HG02623 (cell line): ENCODE data around the gene SENP8.

ENCODE experiments used
- ATAC-seq: cut with Tn5 transposase; IDR thresholded peaks from one replicate; pipeline ENCODE4 v1.9.1; 2021; ENCODE audit warnings: moderate library complexity; ENCODE audit not compliant: unreplicated experiment

The SENP8 gene

DNA sequence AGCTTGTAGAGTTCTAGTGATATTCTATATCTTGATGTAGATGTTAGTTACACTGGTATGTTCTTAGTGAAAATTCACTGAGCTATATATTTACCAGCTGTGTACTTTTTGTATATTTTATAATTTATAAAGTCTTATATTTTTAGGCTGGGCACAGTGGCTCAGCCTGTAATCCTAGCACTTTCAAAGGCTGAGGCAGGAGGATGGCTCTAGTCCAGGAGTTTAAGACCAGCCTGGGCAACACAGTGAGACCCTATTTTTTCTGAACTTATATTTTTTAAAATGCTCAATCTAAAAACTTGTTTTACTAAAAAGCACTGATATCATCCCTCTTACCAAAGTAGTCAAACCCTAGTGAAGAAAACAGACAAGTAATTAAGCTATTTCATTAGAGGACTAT lies 5.4 kb upstream of the SENP8 start:
- ATAC-seq = no peak

GRCh38 chr15:72113347-72114031 lies 4.7 kb upstream of the SENP8 start:
- ATAC-seq = no peak

- no peak for ATAC-seq
Measured at GRCh38 chr15:72116731-72117485, 1.3 kb upstream of the SENP8 start.

GRCh38 chr15:72117486-72118016 lies 652 bp upstream of the SENP8 start:
- peak; percentile 59 for ATAC-seq

GRCh38 chr15:72124218-72124617 lies 6.0 kb downstream of the SENP8 start:
- no peak for ATAC-seq

DNA sequence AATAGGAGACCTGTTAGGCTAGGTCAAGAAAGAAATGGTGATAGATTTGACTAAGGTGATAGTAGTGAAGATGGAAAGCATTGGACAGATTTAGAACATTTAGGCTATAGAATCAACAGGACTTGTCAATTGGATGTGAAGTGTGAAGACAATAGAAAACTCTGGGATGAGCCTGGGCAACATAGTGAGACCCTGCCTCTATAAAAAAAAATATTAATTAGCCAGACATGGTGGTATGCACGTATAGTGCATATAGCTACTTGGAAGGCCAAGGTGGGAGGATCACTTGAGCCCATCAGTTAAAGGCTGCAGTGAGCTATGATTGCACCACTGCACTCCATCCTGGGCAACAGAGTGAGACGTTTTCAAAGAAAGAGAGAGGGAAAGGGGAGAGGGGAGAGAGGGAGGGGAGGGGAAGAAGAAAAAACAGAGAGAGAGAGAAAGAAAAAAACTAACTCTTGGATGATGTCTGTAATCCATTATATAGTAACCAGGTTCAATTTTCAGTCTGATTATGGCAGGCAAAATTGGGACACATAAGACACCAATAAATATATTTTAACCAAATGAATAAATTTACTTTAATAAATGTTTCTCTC lies 9.6 kb downstream of the SENP8 start:
- ATAC-seq = no peak

- no peak for ATAC-seq
Measured at GRCh38 chr15:72128359-72128758, 10.2 kb downstream of the SENP8 start.

GRCh38 chr15:72130272-72130671 lies 12.1 kb downstream of the SENP8 start:
- ATAC-seq = no peak

DNA sequence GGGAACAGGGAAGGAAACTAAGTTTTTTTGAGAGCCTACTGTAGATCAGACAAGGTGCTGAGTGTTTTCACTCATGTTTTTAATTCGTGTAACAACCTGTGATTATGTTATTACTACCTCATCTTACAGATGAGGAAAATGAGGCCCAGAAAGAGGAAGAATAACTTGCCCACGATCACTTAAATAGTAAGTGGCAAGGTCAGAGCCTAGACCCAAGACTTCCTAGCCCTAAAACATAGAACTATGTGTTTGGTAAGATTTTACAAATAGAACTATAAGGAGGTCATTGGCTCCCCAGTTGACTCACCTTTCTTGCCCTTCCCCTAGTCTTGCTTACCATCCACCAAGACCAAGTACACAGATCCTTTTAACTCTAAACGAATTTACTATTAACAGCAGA lies 13.7 kb downstream of the SENP8 start:
- ATAC-seq = no peak

DNA sequence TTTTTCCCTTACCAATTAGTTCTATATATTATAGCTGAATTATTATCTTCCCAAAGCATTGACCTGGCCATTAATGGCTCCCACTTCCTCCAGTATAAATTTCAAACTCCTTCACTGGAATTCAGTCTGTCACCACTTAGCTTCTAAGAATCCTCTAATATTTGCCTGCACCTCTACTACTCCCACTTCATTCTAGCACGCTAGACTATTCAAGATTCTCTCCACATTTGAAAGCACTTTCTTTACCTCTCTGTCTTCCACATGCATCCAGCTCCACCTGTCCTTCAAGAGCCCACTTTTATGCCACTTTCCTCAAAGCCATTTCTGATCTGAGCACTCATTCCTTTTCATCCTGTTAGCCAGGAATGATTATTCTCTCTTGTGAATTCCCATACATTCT lies 15.0 kb downstream of the SENP8 start:
- no peak for ATAC-seq

DNA sequence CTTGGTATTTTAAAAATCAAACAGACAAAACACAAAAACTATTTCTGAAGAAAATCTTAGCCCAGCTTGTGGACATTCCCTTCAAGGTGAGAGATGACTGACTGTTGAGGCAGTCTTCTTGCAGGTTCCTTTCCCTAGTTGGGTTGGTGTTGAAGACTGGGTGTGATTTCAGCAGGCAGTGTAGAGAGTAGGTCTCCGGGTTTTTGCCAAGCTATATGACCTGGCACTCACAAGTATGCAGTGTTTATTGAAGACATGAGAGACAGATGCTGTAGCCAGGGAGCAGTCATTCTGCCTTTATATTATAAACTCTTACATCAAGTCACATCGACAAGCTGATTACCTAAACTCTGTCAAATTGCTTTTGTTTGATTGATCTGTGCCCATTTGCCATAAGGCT lies 17.5 kb downstream of the SENP8 start:
- no peak for ATAC-seq

DNA sequence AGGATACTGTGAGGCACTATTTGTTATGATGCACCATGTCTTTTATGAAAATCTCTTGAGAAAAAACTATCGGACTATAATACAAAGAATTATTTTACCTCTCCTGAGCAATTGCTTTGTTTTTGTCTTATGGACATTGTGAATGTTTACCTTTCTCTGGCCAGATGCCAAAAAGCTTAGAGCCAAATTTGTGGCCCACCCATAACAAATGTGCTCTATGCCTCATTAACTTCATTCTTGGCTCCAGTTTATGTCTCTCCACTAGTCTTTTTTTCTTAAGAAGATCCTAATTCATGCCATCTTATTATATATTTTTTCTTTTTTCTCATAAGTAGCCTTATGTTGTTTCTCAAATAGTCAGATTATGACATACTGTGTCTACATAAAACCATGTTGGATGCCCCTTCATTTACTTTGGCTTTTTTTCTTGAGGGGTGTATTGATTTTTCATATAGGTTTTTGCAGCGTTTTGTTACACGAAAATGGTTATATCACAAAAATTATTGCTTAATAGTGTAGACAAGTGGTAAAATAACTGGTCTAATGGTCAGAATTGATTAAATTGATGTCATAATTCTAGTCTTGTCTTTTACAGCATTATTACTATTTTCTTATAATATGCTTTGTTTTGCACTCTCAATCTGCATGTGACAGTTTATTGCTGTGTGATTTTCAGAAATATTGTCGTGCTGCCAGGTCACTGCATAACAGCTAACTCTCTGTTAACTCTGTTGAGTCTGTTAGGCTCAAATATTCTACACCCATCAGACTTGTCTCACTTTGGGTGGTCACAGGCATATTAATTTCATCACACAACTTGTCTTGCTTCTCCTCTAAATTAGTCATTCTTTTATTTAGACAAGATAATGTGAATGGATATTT lies 18.2 kb downstream of the SENP8 start:
- no peak for ATAC-seq

DNA sequence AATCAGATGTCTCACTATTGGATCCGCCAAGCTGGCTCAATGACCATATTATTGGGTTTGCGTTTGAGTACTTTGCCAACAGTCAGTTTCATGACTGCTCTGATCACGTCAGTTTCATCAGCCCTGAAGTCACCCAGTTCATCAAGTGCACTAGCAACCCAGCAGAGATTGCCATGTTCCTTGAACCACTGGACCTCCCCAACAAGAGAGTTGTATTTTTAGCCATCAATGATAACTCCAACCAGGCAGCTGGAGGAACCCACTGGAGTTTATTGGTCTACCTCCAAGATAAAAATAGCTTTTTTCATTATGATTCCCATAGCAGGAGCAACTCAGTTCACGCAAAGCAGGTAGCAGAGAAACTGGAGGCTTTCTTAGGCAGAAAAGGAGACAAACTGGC lies 21.5 kb downstream of the SENP8 start:
- ATAC-seq = no peak

- ATAC-seq = no peak
Measured at GRCh38 chr15:72140088-72140487, 21.9 kb downstream of the SENP8 start.

DNA sequence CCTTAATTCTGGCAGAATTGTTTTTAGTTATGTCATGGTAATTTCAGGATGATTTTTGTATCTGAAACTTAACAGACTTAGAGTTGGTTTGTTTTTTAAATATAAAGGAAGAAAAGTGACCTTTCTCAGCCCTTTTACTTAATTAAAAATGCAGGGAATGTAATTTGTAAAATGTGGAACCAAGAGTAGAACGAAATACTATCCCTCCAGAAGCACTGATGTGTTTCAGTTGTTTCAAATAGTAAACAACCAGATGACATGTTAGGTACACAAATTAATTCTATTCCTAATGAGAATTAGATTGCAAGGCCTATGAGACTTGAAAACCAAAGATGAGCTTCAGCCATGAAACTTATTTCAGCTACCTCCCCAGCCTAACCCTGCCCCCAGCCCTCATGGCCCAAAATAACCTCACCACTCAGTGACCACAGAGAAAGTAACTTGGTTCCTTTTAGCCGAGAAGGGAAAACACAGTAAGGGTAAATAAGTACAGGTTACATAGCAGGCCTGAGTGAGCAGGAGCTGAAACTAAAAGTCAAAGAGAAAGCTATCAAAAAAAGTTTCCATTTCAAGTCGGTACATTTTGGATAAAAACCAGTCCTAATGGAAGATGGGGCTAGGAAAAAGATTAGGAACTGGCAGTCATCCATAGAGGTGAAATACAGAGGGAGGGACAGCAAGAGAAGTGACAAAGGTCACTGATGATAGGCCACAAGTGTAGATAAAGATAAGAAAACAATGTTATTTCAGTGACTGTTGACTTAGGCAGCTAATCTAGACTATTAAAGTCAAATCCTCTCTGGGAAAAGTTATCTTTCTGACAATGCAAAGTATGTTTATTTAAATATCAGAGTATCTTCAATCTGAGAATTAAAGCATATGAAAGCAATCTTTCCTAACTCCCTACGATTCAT lies 23.2 kb downstream of the SENP8 start:
- ATAC-seq = peak; percentile 99

GRCh38 chr15:72146221-72146620 lies 28.0 kb downstream of the SENP8 start:
- no peak for ATAC-seq

DNA sequence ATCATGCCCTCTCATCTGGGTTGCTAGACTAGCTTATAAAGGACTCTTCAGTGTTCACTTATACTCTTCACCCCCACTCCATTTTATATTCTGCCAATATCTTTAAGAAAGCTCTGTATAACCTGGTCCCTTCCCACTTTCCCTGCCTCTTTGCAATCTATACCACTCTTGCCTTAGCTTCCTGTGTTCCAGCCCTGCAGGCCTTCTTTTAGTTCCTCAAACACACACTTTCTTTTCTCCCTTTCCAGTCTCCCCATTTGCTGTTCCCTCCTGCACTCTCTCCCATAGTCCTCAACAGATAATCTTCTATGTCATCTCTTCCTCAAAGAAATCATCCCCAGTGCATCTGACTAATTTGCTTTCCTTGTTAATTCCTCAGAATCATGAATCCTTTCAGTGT lies 28.7 kb downstream of the SENP8 start:
- no peak for ATAC-seq

DNA sequence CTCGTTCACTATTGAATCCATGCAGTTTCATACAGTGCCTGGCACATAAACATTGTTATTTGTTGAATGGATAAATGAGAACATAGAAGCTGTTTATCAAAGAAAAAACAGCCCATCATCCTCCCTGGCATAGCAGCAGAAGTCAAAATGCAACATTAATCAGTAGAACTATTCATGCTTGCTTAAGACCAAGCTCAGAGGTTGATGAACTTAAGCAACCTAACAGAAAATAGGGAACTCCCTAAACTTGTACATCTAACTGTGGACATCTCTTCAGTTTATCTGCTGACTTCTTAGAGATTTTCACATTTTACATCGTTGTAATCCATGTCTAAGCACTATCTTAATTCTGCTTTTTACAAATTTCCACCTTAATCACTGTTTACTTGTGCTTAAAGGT lies 29.2 kb downstream of the SENP8 start:
- ATAC-seq = no peak

DNA sequence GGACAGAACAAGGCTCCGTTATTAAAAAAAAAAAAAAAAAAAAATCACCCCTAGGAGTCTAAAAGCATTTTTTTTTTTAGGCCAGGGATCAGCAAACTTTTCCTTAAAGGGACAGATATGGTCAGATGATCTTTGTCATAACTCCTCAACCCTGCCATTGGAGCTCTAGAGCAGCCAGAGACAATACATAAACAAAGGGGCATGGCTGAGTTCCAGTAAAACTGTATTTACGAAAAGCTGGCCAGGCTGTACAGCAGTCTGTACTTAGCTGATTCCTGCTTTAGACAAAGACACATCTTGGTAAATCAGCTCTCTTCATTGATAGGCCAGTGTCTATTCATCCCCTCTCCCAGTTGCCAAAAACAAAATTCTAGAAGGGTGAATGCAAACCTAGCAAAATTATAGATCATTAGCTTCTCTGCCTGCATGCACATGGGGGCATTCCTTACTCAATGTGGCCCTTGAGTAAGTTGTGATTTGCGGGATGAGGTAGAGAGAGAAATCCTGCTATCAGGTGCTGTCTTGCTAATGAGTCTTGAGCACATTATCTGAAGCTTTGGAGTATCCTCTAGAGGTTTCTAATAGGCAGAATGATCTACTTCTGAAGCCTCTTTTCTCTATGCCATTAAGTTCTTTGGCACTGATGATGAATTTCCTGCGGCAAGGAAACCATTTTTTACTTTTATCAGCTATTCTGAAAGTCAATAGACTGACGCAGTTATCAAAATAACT lies 35.2 kb downstream of the SENP8 start:
- ATAC-seq = no peak
